Esophagus muscularis mucosa (tissue), 4 donors: Measurements from ENCODE around the gene CABLES1.
"Not testable (repeated sequence)": the region's sequence is repeated elsewhere in the genome, so short reads cannot be mapped to it uniquely, and the experiment has no call there.

Experiments
- CTCF ChIP-seq, 3 experiments: fragments of 200-600 bp in 2 of 3; fragments of 450-650 bp in 1 of 3; sonication (generic) in 2 of 3; IDR thresholded peaks; one replicate each; pipeline ENCODE4 v1.5.1; 2017 to 2019; ENCODE audit warnings: antibody characterized with exemption in 3 of 3, mild to moderate bottlenecking in 2 of 3, moderate library complexity in 1 of 3
- EP300 ChIP-seq: sonication (generic); formaldehyde crosslinking; IDR thresholded peaks from one replicate; pipeline ENCODE4 v1.6.1; 2017; ENCODE audit warnings: antibody characterized with exemption
- POLR2A ChIP-seq: fragments of 450-650 bp; IDR thresholded peaks from one replicate; pipeline ENCODE4 v1.6.1; 2017; ENCODE audit warnings: antibody characterized with exemption, moderate library complexity, mild to moderate bottlenecking, low read depth
- POLR2AphosphoS5 ChIP-seq, 2 donors: sonication (generic); formaldehyde crosslinking; IDR thresholded peaks; one replicate each; pipeline ENCODE4 v1.6.1; 2017; ENCODE audit warnings: antibody characterized with exemption in 2 of 2

DNA sequence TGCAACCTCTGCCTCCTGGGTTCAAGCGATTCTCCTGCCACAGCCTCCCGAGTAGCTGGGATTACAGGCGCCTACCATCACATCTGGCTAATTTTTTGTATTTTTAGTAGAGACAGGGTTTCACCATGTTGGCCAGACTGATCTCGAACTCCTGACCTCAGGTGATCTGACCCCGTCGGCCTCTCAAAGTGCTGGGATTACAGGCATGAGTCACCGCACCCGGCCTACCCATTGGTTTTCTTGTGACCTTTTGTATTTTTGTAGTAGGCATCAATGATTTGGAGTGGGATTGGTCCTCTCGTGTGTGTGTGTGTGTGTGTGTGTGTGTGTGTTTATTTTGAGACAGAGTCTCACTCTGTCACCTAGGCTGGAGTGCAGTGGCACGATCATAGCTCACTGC is 42.2 kb upstream of the CABLES1 start:
- not testable (repeated sequence) for TF ChIP-seq CTCF (IDR thresholded peaks at IDR 0.05); POLR2A; POLR2AphosphoS5 (IDR thresholded peaks at IDR 0.05); EP300
